GM21423 (cell line): Measurements from ENCODE around the gene GRIA1.

ENCODE experiments used
- ATAC-seq: cut with Tn5 transposase; IDR thresholded peaks from one replicate; pipeline ENCODE4 v1.9.1; 2021; ENCODE audit warnings: mild to moderate bottlenecking, moderate library complexity; ENCODE audit not compliant: unreplicated experiment

The GRIA1 gene

DNA sequence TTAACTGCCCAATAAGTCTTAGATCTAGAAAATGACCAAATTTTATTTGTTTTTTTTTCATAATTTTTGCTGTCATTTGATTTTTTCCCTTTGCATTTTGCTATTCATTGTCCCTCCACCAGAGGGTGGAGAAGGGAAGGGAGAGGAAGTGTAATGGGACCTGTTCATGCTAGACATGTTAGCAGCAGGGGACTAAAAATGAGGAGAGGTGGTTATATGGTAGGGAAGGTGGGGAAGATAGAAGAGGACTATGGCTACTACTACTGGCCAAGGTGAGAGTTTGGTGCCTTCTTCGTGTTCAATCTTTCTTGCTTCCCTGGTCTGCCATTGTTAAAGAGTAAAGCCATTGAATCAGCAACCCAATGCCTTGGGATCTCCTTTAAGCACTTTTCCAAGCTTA, 6.4 kb downstream of the GRIA1 start:
- ATAC-seq: peak; percentile 70

- ATAC-seq: no peak
Observed at GRCh38 chr5:153498516-153498915, 8.0 kb downstream of the GRIA1 start.

DNA sequence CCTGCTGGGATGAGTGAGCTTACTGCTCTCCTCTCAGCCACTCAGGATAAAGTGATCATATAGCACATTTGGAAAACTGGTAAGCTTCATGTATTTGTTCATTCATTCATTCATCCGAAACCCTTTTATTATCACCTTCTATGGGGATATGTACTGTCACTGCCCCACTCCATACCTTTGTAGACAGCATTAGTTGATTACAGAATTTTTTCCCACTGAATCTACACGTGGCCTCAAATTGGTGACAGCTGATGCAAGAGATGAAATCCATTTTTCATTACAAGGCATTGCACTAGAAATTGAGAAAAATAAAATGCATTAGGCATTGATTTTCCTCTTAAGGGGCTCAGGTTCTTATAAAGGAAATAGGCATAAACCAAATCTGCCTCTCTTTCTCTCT, 9.7 kb downstream of the GRIA1 start:
- ATAC-seq: no peak

DNA sequence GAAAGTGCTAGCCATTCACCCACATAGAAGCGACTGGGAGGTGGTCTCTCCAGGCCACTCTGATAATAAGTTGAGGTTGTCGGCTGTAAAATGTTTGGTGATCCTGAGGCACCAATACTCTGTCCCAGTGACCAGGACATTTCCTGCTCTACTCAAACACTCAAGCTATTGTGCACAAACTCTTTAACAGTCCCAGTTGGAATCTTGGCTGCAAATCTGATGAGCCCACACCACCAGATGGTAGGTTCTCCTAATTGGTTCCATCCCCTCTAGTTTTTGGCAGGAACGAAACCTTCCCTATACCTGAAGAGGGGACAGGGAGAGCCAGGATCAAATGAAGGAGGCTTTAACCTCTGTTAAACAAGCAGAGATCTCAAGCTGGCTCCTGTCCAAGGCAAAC, 14.3 kb downstream of the GRIA1 start:
- no peak for ATAC-seq

GRCh38 chr5:153508700-153509099, 18.2 kb downstream of the GRIA1 start:
- ATAC-seq: no peak

GRCh38 chr5:153511622-153512021, 21.2 kb downstream of the GRIA1 start:
- ATAC-seq: no peak

GRCh38 chr5:153513156-153513555, 22.7 kb downstream of the GRIA1 start:
- no peak for ATAC-seq

DNA sequence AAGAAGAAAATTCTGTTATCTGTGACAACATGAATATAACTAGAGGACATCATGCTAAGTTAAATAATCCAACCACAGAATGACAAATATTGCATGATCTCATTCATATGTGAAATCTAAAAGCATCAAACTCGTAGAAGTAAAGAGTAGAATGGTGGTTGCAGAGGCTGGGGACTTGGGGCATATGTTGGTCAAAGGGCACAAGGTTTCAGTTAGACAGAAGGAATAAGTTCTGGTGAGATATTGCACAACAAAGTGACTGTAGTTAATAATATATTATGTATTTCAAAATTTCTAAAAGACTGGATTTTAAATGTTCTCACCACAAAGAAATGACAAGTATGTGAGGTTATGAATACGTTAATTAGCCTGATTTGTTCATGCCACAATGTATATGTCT, 24.8 kb downstream of the GRIA1 start:
- ATAC-seq: no peak

DNA sequence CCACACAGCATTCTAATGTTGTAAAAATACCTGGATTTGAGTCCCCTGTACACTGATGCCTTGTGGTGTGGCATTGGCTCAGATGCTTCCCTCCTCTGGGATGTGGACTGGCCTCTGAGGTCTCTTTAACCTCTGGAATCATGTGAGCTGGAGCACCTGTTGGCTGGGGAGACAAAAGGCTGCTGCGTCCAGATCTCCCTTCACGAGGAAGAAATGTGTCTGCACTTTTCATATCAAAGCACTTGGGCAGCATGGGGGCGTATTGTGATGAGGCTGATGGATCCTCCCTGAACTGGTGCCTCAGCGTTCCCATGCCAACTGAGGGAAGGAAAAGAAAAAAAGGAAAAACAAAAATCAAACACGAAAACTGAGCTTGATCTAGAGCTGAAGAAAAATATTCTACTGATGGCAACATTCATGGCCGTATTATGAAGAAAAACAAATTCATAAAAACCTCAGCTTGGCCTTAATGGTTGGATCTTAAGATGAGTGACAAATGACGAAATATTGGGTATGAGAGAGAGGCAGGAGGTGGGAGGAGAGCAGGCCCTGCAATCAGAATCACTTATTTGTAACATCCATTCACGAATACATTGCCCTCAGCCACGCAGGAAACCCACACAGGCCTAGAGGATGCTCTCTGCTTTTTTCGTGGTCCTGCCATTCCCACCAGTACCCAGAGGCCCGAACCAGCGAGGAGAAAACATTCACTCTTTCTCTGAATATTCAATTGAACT, 26.2 kb downstream of the GRIA1 start:
- ATAC-seq: no peak

- ATAC-seq: no peak
Observed at GRCh38 chr5:153517241-153517611, 26.8 kb downstream of the GRIA1 start.

- ATAC-seq: no peak
Observed at GRCh38 chr5:153520137-153520536, 29.7 kb downstream of the GRIA1 start.

DNA sequence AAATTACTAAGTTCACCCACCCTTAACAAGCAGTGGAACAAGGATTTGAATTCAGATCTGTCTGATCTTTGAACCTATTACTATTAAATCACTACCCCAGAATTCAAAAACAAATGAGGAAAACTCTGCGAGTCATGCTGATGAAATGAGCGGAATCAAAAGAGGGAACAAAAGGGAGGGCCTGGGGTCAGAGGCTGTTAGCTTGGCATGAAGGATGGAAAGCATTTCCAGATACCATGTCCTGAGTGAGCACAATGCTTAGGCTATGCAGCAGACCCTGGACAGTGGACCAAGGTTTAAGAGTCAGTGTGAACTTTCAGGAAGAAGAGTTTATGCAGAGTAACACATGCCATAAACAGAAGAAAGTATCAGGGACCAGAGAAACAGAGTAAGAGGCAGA, 30.5 kb downstream of the GRIA1 start:
- ATAC-seq: no peak

- no peak for ATAC-seq
Observed at GRCh38 chr5:153523211-153523610, 32.7 kb downstream of the GRIA1 start.

- ATAC-seq: no peak
Observed at GRCh38 chr5:153523831-153524230, 33.4 kb downstream of the GRIA1 start.

- no peak for ATAC-seq
Observed at GRCh38 chr5:153525536-153525935, 35.1 kb downstream of the GRIA1 start.

DNA sequence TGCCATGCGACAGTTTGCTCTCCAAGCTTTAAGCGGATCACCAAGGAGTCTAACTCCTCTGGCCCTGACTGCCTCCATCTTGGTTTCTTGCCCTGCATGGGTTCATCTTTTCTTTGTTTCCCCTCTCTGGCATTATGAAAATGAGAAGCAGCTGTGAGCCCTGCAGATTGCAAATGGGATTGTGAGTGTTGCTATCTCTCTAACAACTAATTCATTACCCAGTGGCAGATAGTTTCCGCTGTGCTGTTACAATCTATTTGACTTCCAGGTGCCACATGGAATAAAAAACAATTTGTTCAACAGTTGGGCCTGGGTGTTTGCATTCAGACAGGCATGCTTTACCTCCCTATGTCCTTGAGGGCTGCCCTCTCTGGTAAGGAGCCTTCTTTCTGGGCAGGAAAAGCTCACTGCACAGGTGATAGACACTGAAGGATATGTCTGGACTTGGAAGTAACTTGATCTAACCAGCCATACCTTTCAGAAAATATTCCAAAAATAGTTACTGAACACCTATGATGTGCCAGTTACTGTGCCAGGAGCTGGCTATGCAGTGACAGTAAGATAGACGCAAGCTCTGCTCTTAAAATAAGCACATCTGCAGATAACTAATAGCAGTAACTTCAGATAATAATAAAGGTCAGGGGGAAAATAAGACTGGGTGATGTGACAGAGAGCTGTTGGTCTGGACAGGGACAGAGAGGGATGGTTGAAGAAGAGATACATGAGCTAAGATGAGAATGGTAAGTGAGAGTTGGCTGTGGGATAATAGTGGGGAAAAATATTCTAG, 40.1 kb downstream of the GRIA1 start:
- no peak for ATAC-seq

- no peak for ATAC-seq
Observed at GRCh38 chr5:153533546-153533945, 43.1 kb downstream of the GRIA1 start.

- ATAC-seq: no peak
Observed at GRCh38 chr5:153534102-153534501, 43.6 kb downstream of the GRIA1 start.

DNA sequence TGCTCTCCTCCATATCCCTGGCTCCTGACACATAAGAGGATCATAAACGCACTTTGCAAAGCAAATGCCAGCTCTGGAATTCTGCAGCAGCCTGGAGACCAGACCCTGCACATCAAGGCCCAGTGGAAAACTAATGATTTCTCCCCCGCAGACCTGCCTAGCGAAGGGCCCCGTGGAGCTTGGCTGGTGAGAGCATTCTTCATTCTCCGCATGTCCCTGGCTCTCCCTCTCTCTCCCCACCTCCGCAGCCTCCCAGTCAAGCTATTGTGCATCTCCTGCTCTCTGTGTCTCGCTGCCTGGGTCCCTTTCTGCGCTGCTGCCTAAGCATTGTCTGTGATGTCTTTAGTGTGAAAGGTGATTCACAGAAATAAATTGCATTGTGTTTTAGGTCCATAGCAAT, 46.7 kb downstream of the GRIA1 start:
- ATAC-seq: no peak

- no peak for ATAC-seq
Observed at GRCh38 chr5:153539983-153540382, 49.5 kb downstream of the GRIA1 start.

DNA sequence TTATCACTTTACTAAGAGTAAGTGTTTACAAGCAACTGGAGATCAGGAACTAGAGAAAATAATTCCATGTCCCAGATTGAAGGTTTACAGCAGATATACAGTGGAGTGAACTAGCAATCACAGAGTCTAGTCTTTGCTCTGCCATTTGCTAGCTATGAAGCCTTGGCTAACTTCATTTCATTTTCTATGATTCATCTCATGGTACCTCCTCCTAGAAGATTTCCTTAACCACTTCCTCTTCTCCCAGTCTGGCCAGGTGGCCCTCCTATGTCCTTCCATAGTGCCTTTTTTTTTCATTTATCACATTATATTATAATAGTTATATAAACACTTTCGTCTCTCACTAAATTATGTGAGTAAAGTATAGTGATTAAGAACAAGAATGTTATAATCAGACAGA, 52.1 kb downstream of the GRIA1 start:
- ATAC-seq: no peak

DNA sequence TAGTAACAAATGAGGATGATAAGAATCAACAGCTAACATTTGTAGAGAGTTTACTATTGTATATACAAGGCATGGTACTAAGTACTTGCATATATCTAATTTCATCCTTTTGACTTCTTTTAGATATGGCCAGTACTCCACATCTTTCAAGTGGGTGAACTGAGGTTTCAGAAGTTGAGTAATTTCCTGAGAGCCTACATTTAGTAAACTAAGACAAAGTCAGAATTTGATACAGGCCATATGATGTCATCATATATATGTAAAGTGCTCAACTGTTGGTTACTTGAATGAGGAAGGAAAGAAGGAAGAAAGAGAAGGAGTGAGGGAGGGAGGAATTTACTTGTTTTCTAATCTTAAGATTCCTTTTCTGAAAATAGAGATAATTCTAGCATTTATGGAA, 52.8 kb downstream of the GRIA1 start:
- no peak for ATAC-seq
